Kidney epithelial cell (primary cell): ENCODE results near the gene ENOX2. TPM values are rescaled to one million over a fixed set of nuclear protein-coding genes. Genes with fewer than 3 reads are reported as not detected.

Source experiments
- DNase-seq: peaks from one replicate; pipeline ENCODE4 v3.0.0-alpha.2; 2010; ENCODE audit warnings: low read depth
- H3K27me3 ChIP-seq: 2 replicates; pipeline ENCODE4 v1.6.0; 2011; ENCODE audit warnings: low read length; ENCODE audit not compliant: control insufficient read depth, insufficient read depth
- H3K36me3 ChIP-seq: 2 replicates; pipeline ENCODE4 v1.5.1; 2011; ENCODE audit warnings: low read length; ENCODE audit not compliant: control insufficient read depth, insufficient read depth
- H3K4me3 ChIP-seq: 2 replicates; pipeline ENCODE4 v1.5.1; 2011; ENCODE audit warnings: low read depth, mild to moderate bottlenecking, control low read depth, low read length
- total RNA-seq: library from RNA; depleted of rRNA; stranded (reverse); fragments of >200 nt; gene quantifications from 2 replicates; pipeline ENCODE4 v1.2.3, GENCODE V29; 2015
- TF ChIP-seq, protein P1 (sequence below): IDR thresholded peaks from 2 replicates; pipeline ENCODE4 v1.5.1; 2011; ENCODE audit warnings: mild to moderate bottlenecking, moderate library complexity, low read length, control low read depth, inconsistent platforms; ENCODE audit not compliant: insufficient read depth, poor library complexity, severe bottlenecking

ENOX2 gene
- total RNA-seq, 1 donor from 2014 or later: 15.1 TPM

DNA sequence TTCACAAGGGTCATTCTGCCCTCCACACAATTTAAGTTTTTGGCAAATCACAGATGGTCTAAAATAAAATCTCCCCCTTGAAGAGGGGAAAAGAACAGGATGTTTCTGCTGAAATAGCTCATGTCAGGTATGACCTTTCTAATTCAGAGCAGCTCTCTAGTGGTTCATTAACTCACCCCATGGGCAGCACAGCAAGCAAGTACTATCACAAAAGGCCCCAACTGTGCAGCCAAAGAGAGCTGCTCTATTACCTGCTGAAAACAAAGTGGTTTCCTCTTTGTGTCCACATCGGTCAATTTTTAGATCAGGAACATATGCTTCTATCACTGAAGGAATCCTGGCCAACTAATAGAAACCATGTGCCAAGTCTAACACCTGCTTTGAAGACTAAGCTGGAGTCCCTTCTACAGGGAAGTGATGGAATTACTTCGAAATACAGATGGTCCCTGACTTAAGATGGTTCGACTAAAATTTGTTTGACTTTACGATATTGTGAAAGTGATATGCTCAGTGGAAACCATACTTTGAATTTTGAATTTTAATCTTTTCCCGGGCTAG, 164.3 kb downstream of the ENOX2 start:
- TF ChIP-seq, protein P1, sequence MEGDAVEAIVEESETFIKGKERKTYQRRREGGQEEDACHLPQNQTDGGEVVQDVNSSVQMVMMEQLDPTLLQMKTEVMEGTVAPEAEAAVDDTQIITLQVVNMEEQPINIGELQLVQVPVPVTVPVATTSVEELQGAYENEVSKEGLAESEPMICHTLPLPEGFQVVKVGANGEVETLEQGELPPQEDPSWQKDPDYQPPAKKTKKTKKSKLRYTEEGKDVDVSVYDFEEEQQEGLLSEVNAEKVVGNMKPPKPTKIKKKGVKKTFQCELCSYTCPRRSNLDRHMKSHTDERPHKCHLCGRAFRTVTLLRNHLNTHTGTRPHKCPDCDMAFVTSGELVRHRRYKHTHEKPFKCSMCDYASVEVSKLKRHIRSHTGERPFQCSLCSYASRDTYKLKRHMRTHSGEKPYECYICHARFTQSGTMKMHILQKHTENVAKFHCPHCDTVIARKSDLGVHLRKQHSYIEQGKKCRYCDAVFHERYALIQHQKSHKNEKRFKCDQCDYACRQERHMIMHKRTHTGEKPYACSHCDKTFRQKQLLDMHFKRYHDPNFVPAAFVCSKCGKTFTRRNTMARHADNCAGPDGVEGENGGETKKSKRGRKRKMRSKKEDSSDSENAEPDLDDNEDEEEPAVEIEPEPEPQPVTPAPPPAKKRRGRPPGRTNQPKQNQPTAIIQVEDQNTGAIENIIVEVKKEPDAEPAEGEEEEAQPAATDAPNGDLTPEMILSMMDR: no peak
- no peak for DNase-seq
- no peaks in the 10 kb centered on the region for H3K36me3 ChIP-seq
- H3K4me3 ChIP-seq: no peak overlapping the region
- no peaks in the 10 kb centered on the region for H3K27me3 ChIP-seq

DNA sequence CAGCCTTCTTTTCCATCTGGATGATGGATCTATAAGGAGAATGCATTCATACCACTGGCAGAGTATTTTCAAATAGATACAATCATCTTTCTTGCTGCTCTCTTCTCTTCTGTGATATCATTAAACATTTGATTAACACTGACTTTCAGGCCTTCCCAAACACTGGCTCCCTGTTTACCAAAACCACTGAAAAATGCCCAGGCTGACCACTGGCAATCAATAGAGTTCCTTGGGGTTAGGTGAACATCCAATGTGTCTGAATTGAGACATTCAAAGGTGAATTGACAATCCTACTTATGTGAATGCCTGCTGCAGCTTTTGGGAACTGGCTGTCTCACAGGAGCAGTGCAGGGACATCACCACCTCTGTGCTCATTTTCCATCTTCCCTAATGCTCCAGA, 168.3 kb downstream of the ENOX2 start:
- no peak overlapping the region for H3K4me3 ChIP-seq

DNA sequence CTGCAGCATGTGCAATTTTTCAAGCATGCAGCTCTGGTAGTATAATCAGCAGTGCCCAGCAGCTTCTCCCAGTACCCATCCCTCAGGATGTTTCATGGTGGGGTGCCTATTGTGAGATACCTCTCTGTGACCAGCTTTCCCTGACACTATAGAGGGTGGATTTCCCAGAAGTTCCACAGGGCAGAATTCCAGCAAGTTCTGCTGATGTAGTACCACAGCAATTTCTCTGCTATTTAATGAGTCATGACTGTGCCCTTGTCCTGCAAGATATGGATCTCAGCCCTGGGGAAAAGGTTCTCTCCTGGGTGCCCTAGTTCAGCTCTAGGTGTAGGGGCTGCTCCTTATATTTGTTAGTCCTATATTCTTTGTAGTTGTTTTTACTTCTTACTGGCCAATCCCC, 174.8 kb downstream of the ENOX2 start:
- Histone ChIP-seq H3K36me3 (no peaks in the 10 kb centered on the region), H3K27me3 (no peaks in the 10 kb centered on the region), H3K4me3 (no peak overlapping the region)
- TF ChIP-seq, protein P1: no peak
- DNase-seq: no peak

More for the DNA sequence above, 168.3 kb downstream of the ENOX2 start:
- H3K27me3 ChIP-seq: no peaks in the 10 kb centered on the region
- TF ChIP-seq, protein P1: no peak
- no peak for DNase-seq
- H3K36me3 ChIP-seq: no peaks in the 10 kb centered on the region

DNA sequence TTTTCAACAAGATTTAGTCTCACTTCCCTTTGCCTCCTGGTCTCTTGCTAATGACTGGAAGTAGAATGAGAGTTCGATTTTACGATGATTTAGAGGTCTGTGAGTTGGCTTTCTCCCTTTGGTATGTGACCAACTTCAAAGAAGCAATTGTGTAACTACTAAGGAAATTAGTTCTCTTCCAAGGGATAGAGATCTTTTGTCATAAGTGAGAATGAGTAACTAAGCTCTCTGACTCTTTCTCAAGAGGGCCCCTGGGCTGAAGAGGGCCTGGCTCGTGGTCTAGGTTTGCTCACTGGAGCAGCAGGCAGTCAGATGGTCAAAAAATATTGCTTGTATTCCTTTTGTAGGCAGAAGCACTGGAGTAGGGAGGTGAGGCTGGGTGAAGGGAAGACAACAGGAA, 176.3 kb downstream of the ENOX2 start:
- Histone ChIP-seq H3K27me3 (no peaks in the 10 kb centered on the region), H3K36me3 (no peaks in the 10 kb centered on the region), H3K4me3 (no peak overlapping the region)
- TF ChIP-seq, protein P1: no peak
- DNase-seq: peak; percentile 48

DNA sequence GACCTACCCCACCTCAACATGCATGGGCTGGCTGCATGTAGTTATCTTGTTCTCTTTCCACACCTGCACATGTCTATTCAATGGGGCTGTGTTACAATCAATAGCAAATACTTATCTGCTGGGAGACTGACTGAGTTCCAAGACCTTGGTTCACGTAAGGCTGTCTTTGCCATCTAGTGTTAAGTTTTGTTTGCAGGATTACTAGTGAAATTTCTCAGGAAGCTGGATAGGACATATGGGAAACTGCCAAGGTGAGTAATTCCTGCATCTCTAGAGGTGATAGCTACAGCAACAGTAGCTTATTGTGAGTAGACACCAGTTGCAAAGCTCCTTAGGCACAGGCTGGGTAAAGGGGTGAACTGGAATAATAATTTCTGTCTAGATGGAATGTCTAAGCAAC, 177.5 kb downstream of the ENOX2 start:
- TF ChIP-seq, protein P1: no peak
- no peaks in the 10 kb centered on the region for H3K27me3 ChIP-seq
- DNase-seq: no peak

DNA sequence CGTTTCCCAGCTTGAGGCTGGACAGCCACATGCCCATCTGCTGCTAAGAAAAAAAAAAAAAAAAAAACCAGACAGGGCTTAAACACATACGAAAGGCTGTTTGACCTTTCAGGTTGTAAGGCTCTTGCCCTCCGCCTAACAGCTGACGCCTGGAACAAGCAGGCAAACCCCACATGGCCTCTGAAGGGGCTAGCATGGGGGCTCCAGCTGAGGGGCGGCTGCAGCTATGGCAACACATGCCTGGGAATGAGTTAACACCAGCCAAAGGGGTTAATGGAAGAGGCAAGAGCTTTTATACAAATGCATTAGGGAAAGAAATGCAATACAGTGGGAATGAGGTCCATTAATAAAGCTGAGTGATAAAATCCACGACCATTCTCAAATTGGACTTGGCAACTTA, 183.6 kb downstream of the ENOX2 start:
- DNase-seq: no peak
- H3K36me3 ChIP-seq: no peaks in the 10 kb centered on the region
- no peak overlapping the region for H3K4me3 ChIP-seq
- no peaks in the 10 kb centered on the region for H3K27me3 ChIP-seq
- TF ChIP-seq, protein P1: no peak

More for the DNA sequence above, 177.5 kb downstream of the ENOX2 start:
- no peaks in the 10 kb centered on the region for H3K36me3 ChIP-seq
- H3K4me3 ChIP-seq: no peak overlapping the region
